Brain microvascular endothelial cell (primary cell): ENCODE measurements around the gene LHX6.

Experiments used
- DNase-seq: peaks from one replicate; pipeline ENCODE4 v3.0.0-alpha.2; 2020
- H3K27ac ChIP-seq: fragments of 250-450 bp; sonication (Bioruptor Pico); 2 replicates; pipeline ENCODE4 v1.5.1; 2020; ENCODE audit warnings: mild to moderate bottlenecking, moderate library complexity
- H3K27me3 ChIP-seq: fragments of 250-450 bp; sonication (Bioruptor Pico); replicated peaks from 2 replicates; pipeline ENCODE4 v1.5.1; 2020; ENCODE audit warnings: mild to moderate bottlenecking
- H3K36me3 ChIP-seq: fragments of 250-450 bp; sonication (Bioruptor Pico); replicated peaks from 2 replicates; pipeline ENCODE4 v1.5.1; 2020; ENCODE audit warnings: mild to moderate bottlenecking
- H3K4me3 ChIP-seq: 2 replicates; pipeline ENCODE4 v1.5.1; 2011; ENCODE audit warnings: low read depth, mild to moderate bottlenecking, control low read depth, low read length, moderate library complexity
- in situ Hi-C: cut with HindIII; loops from 2 replicates; pipeline ENCODE4 v1.10.0; 2017; ENCODE audit warnings: low sequenced_read_pairs, low pct_ligation_motif_present
- TF ChIP-seq, protein P1 (sequence below): IDR thresholded peaks from 2 replicates; pipeline ENCODE4 v1.5.1; 2011; ENCODE audit warnings: low read depth, mild to moderate bottlenecking, moderate library complexity, low read length, control low read depth, inconsistent platforms; ENCODE audit errors: missing control alignments

LHX6 gene

DNA sequence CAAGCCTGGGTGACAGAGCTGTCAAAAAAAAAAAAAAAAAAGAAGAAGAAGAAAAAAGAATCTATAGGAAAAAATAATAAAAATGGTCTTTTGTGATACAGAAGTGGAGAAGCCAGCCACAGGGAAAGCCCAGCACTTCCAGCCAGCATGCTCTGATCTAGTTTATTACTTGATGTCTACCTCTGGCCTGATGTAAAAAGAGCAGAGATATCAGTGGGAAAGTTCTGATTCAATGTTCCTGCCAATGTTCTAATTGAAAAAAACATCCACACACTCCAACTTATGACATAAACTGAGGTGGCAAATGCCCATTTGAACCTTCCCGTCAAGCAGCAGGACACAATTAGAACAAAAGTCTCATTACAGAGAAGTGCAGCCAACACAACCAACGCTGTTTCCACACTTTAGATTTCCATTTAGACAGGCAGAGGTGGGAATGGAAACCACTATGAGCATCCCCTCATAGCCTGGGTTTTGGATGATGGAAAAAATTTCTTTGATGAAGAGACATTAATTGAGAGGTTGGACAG is 30.2 kb upstream of the LHX6 start:
- in situ Hi-C loops = no loop called here
- Histone ChIP-seq H3K27ac (no peak overlapping the region), H3K27me3 (no peaks in the 10 kb centered on the region), H3K36me3 (peaks cover 26% of the 10 kb centered on the region), H3K4me3 (no peak overlapping the region)
- TF ChIP-seq, protein P1, sequence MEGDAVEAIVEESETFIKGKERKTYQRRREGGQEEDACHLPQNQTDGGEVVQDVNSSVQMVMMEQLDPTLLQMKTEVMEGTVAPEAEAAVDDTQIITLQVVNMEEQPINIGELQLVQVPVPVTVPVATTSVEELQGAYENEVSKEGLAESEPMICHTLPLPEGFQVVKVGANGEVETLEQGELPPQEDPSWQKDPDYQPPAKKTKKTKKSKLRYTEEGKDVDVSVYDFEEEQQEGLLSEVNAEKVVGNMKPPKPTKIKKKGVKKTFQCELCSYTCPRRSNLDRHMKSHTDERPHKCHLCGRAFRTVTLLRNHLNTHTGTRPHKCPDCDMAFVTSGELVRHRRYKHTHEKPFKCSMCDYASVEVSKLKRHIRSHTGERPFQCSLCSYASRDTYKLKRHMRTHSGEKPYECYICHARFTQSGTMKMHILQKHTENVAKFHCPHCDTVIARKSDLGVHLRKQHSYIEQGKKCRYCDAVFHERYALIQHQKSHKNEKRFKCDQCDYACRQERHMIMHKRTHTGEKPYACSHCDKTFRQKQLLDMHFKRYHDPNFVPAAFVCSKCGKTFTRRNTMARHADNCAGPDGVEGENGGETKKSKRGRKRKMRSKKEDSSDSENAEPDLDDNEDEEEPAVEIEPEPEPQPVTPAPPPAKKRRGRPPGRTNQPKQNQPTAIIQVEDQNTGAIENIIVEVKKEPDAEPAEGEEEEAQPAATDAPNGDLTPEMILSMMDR = no peak
- no peak for DNase-seq

DNA sequence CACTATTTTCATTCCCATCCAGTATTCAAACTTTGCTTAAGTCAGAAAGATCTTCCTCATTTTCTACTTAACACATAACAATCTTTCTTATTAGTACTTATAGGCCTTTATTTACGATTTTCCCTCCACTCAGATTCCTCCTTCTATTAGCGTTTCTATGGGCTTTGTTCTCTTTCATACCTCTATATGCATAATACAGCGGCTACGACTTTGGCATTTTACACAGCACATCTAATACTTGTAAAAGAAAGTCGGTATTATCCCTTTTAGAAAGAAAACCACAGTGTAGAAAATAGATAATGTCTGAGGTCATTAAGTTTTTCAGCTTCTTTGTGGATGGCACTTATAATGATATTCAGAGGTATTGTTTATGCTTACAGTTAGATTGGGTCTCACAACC is 27.4 kb upstream of the LHX6 start:
- TF ChIP-seq, protein P1 = no peak
- no peak overlapping the region for H3K4me3 ChIP-seq
- H3K36me3 ChIP-seq = peaks cover 38% of the 10 kb centered on the region
- H3K27ac ChIP-seq = no peak overlapping the region
- in situ Hi-C loops = no loop called here
- no peak for DNase-seq
- H3K27me3 ChIP-seq = no peaks in the 10 kb centered on the region

DNA sequence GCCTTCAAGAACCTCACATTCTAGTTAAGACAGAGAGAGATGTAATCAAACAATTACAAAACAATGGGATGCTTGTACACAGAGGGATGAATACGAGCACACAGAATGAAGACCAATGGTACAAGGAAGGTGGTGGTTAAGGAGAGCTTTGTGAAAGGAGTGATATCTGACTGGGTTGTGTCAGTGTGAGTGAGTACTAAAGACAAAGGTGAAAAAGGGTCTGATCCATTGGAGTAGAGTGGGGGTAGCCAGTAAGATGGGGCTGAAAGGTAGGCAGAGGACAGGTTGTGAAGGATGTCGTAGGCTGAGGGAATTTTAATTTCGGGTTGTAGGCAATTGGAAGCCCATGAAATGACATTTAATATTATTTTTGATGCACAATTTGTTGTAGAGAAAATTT is 26.0 kb upstream of the LHX6 start:
- Histone ChIP-seq H3K27ac (no peak overlapping the region), H3K36me3 (peaks cover 36% of the 10 kb centered on the region), H3K27me3 (no peaks in the 10 kb centered on the region), H3K4me3 (no peak overlapping the region)
- in situ Hi-C loops = no loop called here
- TF ChIP-seq, protein P1 = no peak
- DNase-seq = no peak

DNA sequence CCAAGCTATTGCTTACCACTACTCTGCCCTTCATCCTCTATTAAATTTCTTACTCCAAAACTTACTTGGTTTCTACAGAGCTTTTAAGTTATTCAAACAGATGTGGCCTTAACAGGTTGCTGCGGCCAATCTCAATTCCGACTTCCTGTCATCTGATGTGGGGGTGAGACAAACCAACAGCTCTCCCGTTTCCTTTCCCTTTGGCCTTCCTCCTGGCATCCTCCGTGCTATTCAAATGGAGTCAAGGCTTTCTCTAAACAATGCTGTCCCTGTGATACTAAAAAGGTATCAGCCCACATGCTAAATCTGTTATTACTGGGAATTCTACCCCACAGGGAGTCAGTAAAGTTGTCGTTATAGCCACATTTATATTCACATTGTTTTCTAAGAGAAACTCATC is 24.0 kb upstream of the LHX6 start:
- no peaks in the 10 kb centered on the region for H3K27me3 ChIP-seq
- TF ChIP-seq, protein P1 = no peak
- in situ Hi-C loops = no loop called here
- DNase-seq = no peak
- no peak overlapping the region for H3K4me3 ChIP-seq
- no peak overlapping the region for H3K27ac ChIP-seq
- H3K36me3 ChIP-seq = peaks cover 32% of the 10 kb centered on the region

DNA sequence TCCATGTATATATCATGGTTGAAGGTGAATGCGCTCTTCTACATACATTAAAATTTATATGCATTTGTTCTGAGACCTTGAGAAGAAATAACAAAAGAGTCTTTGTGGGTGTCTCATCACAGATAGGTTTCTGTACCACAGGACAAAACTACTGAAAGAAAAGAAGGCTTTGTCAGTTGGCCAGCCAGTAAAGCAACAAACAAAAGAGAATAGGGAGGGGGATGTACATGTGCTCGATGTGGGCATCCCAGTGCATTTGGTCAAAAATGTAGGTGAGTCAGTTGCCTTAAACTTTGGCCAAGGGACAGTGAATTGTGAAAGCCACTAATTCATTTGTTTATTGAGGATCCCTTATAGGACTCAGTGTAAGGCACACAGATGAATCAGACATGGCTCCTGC is 22.6 kb upstream of the LHX6 start:
- TF ChIP-seq, protein P1 = no peak
- Histone ChIP-seq H3K27ac (no peak overlapping the region), H3K27me3 (no peaks in the 10 kb centered on the region), H3K36me3 (peaks cover 40% of the 10 kb centered on the region), H3K4me3 (no peak overlapping the region)
- no peak for DNase-seq
- in situ Hi-C loops = no loop called here

DNA sequence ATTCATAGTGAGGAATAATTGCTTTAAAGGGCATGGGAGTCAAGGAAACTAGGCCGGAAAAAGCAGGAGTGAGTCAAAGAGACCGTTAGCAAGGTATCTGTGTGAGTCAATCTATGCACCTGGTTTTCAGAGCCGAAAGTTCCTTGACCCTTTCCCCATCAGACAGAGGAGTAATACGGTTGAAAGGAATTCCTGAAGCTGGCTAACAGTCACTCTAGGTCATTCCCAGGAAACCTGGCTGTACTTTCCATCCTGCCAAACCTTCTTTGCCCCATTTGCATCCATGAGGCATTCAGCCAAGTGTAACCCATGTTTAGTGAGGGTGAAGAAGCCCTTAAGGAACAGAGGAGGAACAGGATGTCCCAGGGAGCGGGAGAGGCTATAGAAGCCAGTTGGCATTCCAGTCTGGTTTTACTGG is 19.7 kb upstream of the LHX6 start:
- Histone ChIP-seq H3K27me3 (no peaks in the 10 kb centered on the region), H3K4me3 (no peak overlapping the region), H3K36me3 (peaks cover 55% of the 10 kb centered on the region), H3K27ac (no peak overlapping the region)
- DNase-seq = no peak
- in situ Hi-C loops = no loop called here
- TF ChIP-seq, protein P1 = no peak
